Measurements from ENCODE around the gene COL2A1.

COL2A1 gene

DNA sequence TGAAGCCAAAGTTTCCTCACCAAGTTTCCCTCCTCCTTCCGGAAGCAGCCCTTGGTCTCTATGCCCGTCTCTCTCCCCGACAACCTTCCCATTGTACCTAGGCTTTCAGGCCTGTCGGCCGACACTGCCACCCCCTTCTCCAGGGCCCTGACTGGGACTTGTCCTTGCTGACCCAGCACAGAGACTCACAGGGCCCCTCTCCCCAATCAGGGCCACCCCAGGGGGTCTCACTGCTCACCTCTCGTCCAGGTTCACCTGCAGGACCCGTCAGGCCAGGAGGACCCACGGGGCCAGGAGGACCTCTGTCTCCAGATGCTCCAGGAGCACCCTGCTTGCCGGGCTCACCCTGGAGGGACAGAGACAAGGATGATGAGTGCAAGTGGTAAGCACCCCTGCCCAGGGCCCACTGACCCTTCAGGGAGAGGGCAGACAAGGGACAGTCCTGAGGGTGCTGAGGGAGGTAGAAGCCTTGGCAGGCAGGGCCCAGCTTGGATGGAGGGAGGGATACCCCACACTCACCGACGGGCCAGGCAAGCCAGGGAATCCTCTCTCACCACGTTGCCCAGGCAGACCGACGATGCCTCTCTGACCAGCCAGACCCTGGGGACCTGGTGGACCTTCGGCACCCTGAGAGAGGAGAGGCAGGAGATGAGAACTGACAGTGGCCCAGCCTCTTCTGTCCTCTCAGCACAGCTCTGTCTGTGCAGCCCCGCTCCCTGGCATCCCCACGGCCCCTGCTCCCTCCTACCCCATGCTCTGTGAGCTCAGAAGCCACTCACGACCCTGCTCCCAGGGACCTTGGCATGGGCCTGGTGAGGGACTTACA lies 26.3 kb downstream of the COL2A1 start:
- no peaks in the 10 kb centered on the region for H3K4me1 ChIP-seq (ENCODE audit: insufficient read depth, low read length)
- no peaks in the 10 kb centered on the region for H3K36me3 ChIP-seq (ENCODE audit: insufficient read depth, low read depth, low read length)
- no peak overlapping the region for H3K9ac ChIP-seq (ENCODE audit: low read depth, low read length)
- H3K9me3 ChIP-seq (ENCODE audit: insufficient read depth, low read depth, low read length), result no peaks in the 10 kb centered on the region
- H3K4me3 ChIP-seq (ENCODE audit: low read length), result no peak overlapping the region
- H3K27me3 ChIP-seq (ENCODE audit: insufficient read depth, low read length), result peaks cover 23% of the 10 kb centered on the region; the same call in 1 of the 2 replicates
- H3K27ac ChIP-seq (ENCODE audit: low read length), result no peak overlapping the region

DNA sequence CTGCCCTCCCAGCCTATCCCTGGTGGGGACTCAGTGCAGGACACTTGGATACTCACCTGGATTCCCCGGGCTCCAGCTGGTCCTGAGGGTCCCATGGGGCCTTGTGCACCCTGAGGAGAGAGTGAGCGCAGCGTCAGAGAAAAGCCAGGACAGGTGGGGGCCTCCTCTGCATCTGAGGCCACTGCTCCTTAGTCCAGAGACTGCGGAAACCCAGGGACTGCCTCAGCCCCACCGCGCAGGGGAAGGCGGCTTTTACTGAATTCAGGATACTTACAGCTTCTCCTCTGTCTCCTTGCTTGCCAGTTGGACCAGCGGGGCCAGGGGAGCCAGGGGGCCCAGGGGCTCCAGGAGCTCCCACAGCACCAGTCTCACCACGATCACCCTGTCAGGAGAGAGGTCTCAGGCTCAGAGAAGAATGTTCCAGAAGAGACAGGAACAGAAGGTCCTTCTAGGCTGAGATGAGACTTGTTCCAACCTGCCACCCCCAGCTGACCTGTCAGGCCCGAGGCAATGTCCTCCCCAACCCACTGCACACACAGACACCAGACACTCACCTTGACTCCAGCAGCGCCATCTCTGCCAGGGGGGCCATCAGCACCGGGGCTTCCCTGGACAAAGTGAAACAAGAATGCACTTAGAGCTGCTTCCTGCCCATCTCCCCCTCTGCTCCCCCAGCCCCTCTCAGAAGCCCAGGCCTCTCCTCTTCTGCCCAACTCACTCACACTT lies 27.1 kb downstream of the COL2A1 start:
- Histone ChIP-seq H3K9ac (ENCODE audit: low read depth, low read length) (no peak overlapping the region), H3K4me3 (ENCODE audit: low read length) (no peak overlapping the region), H3K9me3 (ENCODE audit: insufficient read depth, low read depth, low read length) (no peaks in the 10 kb centered on the region), H3K4me1 (ENCODE audit: insufficient read depth, low read length) (no peaks in the 10 kb centered on the region), H3K27me3 (ENCODE audit: insufficient read depth, low read length) (peaks cover 25% of the 10 kb centered on the region; the same call in 1 of the 2 replicates), H3K27ac (ENCODE audit: low read length) (no peak overlapping the region), H3K36me3 (ENCODE audit: insufficient read depth, low read depth, low read length) (no peaks in the 10 kb centered on the region)

DNA sequence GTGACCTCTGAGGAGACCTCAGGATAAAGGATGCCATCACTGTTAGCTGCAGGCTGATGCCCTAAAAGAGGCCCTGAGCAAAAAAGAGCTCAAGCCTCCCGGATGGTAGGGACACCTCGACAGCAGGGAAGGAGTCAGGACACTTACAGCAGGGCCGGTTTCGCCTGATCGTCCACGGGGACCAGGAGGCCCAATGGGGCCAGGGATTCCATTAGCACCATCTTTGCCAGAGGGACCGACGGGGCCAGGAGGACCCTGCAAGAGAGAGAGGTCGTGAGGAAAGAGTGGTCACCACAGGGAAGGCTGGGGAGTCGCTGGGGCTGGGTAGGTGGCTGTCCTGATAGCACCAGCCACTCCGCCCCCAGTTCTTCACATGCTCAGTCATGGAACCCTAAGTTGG lies 28.5 kb downstream of the COL2A1 start:
- Histone ChIP-seq H3K4me3 (ENCODE audit: low read length) (no peak overlapping the region), H3K27ac (ENCODE audit: low read length) (no peak overlapping the region), H3K27me3 (ENCODE audit: insufficient read depth, low read length) (peaks cover 28% of the 10 kb centered on the region; the same call in 1 of the 2 replicates), H3K9ac (ENCODE audit: low read depth, low read length) (no peak overlapping the region), H3K36me3 (ENCODE audit: insufficient read depth, low read depth, low read length) (no peaks in the 10 kb centered on the region), H3K4me1 (ENCODE audit: insufficient read depth, low read length) (no peaks in the 10 kb centered on the region), H3K9me3 (ENCODE audit: insufficient read depth, low read depth, low read length) (no peaks in the 10 kb centered on the region)

DNA sequence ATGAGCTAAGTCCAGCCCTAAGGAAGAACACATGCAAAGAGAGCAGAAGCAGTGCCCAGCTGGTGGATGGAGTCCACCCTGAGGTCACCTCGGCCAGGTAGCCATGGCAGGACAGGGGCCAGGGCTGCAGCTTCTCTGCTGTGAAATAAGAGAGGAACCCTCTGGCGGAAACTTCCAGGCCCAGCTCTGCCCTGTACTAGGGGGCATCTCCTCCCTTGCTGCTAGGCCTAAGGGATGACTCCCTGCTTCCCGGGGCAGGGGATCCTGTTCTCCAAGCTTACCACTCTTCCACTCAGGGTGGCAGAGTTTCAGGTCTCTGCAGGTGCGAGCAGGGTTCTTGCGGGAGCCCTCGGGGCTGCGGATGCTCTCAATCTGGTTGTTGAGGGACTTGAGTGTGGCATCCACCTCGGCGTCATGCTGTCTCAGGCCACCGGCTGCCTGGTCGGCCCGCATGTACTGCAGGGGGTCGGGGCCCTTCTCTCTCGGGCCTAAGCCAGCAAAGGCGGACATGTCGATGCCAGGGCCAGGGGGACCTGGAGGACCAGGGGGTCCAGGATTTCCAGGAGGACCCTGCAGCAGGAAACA lies 29.1 kb downstream of the COL2A1 start:
- Histone ChIP-seq H3K27ac (ENCODE audit: low read length) (no peak overlapping the region), H3K9me3 (ENCODE audit: insufficient read depth, low read depth, low read length) (no peaks in the 10 kb centered on the region), H3K36me3 (ENCODE audit: insufficient read depth, low read depth, low read length) (no peaks in the 10 kb centered on the region), H3K4me1 (ENCODE audit: insufficient read depth, low read length) (no peaks in the 10 kb centered on the region), H3K4me3 (ENCODE audit: low read length) (no peak overlapping the region), H3K9ac (ENCODE audit: low read depth, low read length) (no peak overlapping the region), H3K27me3 (ENCODE audit: insufficient read depth, low read length) (peaks cover 35% of the 10 kb centered on the region; the same call in 1 of the 2 replicates)

DNA sequence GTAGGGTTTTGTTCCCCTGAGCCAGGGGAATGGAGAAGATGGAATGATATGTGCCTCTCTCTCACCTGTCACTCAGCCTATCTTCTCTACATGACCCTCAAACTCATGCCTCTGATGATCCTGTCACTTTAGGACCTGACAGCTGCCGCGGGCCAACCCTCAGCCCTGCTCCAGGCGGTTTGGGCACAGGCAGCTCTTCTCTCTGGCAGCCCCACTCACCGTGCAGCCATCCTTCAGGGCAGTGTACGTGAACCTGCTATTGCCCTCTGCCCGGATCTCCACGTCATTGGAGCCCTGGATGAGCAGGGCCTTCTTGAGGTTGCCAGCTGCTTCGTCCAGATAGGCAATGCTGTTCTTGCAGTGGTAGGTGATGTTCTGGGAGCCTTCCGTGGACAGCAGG lies 30.4 kb downstream of the COL2A1 start:
- no peaks in the 10 kb centered on the region for H3K36me3 ChIP-seq (ENCODE audit: insufficient read depth, low read depth, low read length)
- H3K9me3 ChIP-seq (ENCODE audit: insufficient read depth, low read depth, low read length), result no peaks in the 10 kb centered on the region
- no peak overlapping the region for H3K27ac ChIP-seq (ENCODE audit: low read length)
- H3K4me3 ChIP-seq (ENCODE audit: low read length), result no peak overlapping the region
- no peaks in the 10 kb centered on the region for H3K4me1 ChIP-seq (ENCODE audit: insufficient read depth, low read length)
- no peak overlapping the region for H3K9ac ChIP-seq (ENCODE audit: low read depth, low read length)
- H3K27me3 ChIP-seq (ENCODE audit: insufficient read depth, low read length), result peaks cover 34% of the 10 kb centered on the region; the same call in 1 of the 2 replicates

DNA sequence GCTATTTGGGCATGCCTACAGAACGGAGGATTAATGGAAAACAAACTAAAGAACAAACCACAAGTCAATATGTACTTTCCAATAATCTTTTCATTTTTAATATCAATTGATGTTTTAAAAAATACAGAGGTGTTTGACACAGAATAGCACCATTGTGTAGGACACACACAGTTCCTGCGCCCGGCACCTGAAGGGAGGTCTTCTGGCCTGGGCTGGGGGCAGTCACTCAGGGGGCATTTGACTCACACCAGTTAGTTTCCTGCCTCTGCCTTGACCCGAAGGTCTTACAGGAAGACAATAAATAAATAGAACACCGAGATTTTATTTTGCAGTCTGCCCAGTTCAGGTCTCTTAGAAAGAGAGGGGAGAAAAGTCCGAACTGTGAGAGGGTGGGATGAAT lies 31.4 kb downstream of the COL2A1 start:
- peaks cover 6% of the 10 kb centered on the region; the same call in 1 of the 2 replicates for H3K36me3 ChIP-seq (ENCODE audit: insufficient read depth, low read depth, low read length)
- H3K27me3 ChIP-seq (ENCODE audit: insufficient read depth, low read length), result peaks cover 29% of the 10 kb centered on the region; the same call in 1 of the 2 replicates
- no peak overlapping the region for H3K4me3 ChIP-seq (ENCODE audit: low read length)
- H3K27ac ChIP-seq (ENCODE audit: low read length), result no peak overlapping the region
- no peaks in the 10 kb centered on the region for H3K4me1 ChIP-seq (ENCODE audit: insufficient read depth, low read length)
- H3K9me3 ChIP-seq (ENCODE audit: insufficient read depth, low read depth, low read length), result no peaks in the 10 kb centered on the region
- H3K9ac ChIP-seq (ENCODE audit: low read depth, low read length), result no peak overlapping the region

DNA sequence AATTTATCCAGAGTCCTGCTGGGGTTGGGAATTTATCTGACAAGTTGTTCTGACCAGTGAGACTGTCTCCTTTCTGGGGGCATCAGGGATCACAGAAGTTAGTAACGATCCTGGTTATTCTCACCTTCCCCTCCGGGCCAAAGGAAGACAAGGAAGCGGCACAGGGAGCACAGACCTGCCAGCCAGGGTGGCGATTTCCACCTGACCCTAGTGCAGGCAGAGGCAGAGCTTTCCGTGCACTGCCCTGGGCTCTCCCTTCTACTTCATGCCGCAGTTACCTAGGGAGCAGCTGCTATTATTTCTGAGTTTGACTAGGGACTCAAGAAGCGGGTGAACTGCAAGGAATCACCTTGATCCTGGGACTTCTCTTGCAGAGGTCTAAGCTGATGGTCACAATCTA lies 33.4 kb downstream of the COL2A1 start:
- Histone ChIP-seq H3K36me3 (ENCODE audit: insufficient read depth, low read depth, low read length) (peaks cover 9% of the 10 kb centered on the region; the same call in 1 of the 2 replicates), H3K4me3 (ENCODE audit: low read length) (no peak overlapping the region), H3K27me3 (ENCODE audit: insufficient read depth, low read length) (peaks cover 33% of the 10 kb centered on the region), H3K9ac (ENCODE audit: low read depth, low read length) (no peak overlapping the region), H3K4me1 (ENCODE audit: insufficient read depth, low read length) (no peaks in the 10 kb centered on the region), H3K27ac (ENCODE audit: low read length) (no peak overlapping the region), H3K9me3 (ENCODE audit: insufficient read depth, low read depth, low read length) (no peaks in the 10 kb centered on the region)

DNA sequence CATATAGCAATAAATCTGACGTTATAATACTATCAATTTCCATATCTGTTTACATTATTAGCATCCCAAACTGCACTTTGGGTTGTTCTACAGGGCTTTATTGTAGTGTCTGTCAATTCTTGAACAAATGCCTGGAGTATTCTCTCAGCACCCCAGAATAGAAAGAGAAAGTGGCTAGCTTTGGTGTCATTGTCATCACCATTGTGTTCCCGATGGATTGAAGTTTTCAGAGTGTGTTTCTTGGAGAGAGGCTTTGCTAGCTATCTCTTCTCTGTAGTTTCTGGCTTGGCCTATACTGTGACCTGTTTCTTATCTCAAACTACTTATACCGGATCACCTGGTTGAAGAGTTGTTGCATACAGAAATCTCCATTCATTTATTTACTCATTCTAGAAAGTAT lies 34.4 kb downstream of the COL2A1 start:
- H3K27me3 ChIP-seq (ENCODE audit: insufficient read depth, low read length), result peaks cover 43% of the 10 kb centered on the region
- no peaks in the 10 kb centered on the region for H3K9me3 ChIP-seq (ENCODE audit: insufficient read depth, low read depth, low read length)
- H3K27ac ChIP-seq (ENCODE audit: low read length), result no peak overlapping the region
- H3K4me3 ChIP-seq (ENCODE audit: low read length), result no peak overlapping the region
- peaks cover 9% of the 10 kb centered on the region; the same call in 1 of the 2 replicates for H3K36me3 ChIP-seq (ENCODE audit: insufficient read depth, low read depth, low read length)
- H3K4me1 ChIP-seq (ENCODE audit: insufficient read depth, low read length), result no peaks in the 10 kb centered on the region
- H3K9ac ChIP-seq (ENCODE audit: low read depth, low read length), result no peak overlapping the region

DNA sequence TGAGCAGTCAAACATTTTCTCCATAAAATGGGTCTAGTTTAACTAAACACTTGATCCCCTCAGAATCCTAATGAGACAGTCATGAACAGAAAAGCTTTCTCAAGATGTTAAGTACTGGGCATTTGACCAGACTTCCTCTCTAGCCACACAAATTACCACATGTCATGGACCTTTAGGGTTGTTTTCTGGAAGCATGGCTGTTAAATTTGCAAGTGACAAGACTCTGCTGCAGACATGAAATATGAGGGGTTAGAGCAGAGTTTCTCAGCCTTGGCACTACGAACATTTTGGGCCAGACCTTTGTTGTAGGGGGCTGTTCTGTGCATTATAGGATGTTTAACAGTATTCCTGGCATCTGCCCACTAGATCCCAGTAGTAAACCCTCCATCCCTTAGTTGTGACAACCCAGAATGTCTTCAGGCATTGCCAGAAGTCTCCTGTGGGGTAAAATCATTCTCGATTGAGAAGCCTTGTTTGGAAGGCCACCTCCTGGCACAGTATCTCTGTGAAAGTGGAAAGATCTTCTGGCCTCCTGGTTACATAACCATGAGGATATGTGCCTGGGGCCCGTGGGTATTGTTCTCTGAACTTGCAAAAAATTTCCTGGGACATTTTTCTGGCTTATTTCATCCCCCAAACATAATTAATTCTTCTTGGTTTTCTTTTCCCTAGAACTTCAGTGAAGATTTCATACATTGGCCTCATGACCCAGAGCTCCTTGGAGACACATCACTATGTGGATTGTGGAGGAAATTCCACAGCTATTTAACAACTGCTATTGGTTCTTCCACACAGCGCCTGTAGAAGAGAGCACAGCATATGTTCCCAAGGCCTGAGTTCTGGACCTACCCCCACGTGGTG lies 36.6 kb downstream of the COL2A1 start:
- Histone ChIP-seq H3K9me3 (ENCODE audit: insufficient read depth, low read depth, low read length) (no peaks in the 10 kb centered on the region), H3K27me3 (ENCODE audit: insufficient read depth, low read length) (peaks cover 49% of the 10 kb centered on the region), H3K4me1 (ENCODE audit: insufficient read depth, low read length) (peaks cover 6% of the 10 kb centered on the region; the same call in 1 of the 2 replicates), H3K36me3 (ENCODE audit: insufficient read depth, low read depth, low read length) (peaks cover 9% of the 10 kb centered on the region; the same call in 1 of the 2 replicates), H3K4me3 (ENCODE audit: low read length) (no peak overlapping the region), H3K27ac (ENCODE audit: low read length) (no peak overlapping the region), H3K9ac (ENCODE audit: low read depth, low read length) (no peak overlapping the region)

DNA sequence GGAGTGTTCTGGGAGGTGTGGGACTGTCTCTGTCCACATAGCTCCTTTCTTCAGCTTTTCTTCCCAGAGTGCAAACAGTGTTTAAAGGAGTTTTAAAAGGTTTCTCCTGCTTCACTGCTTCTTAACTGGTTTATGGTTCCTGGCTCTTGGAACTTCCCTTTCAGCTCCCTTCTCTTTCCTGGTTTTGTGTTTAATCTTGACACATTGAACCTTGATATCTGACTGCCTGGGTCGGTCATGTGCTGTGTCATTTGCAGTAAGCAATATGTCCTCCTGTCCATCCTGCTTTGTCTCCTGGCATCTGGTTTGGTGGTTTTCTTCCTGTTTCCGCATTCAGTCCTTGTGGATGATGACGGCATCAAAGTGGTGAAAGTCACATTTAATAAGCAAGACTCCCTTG lies 38.7 kb downstream of the COL2A1 start:
- no peak overlapping the region for H3K9ac ChIP-seq (ENCODE audit: low read depth, low read length)

More for the DNA sequence above, 38.7 kb downstream of the COL2A1 start:
- Histone ChIP-seq H3K27me3 (ENCODE audit: insufficient read depth, low read length) (peaks cover 54% of the 10 kb centered on the region), H3K27ac (ENCODE audit: low read length) (no peak overlapping the region), H3K36me3 (ENCODE audit: insufficient read depth, low read depth, low read length) (peaks cover 9% of the 10 kb centered on the region; the same call in 1 of the 2 replicates), H3K4me3 (ENCODE audit: low read length) (no peak overlapping the region), H3K9me3 (ENCODE audit: insufficient read depth, low read depth, low read length) (peaks cover 2% of the 10 kb centered on the region; the same call in 1 of the 2 replicates), H3K4me1 (ENCODE audit: insufficient read depth, low read length) (peaks cover 6% of the 10 kb centered on the region; the same call in 1 of the 2 replicates)
